ENCODE results near the gene ZNF277.

Gene ZNF277, protein sequence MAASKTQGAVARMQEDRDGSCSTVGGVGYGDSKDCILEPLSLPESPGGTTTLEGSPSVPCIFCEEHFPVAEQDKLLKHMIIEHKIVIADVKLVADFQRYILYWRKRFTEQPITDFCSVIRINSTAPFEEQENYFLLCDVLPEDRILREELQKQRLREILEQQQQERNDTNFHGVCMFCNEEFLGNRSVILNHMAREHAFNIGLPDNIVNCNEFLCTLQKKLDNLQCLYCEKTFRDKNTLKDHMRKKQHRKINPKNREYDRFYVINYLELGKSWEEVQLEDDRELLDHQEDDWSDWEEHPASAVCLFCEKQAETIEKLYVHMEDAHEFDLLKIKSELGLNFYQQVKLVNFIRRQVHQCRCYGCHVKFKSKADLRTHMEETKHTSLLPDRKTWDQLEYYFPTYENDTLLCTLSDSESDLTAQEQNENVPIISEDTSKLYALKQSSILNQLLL

DNA sequence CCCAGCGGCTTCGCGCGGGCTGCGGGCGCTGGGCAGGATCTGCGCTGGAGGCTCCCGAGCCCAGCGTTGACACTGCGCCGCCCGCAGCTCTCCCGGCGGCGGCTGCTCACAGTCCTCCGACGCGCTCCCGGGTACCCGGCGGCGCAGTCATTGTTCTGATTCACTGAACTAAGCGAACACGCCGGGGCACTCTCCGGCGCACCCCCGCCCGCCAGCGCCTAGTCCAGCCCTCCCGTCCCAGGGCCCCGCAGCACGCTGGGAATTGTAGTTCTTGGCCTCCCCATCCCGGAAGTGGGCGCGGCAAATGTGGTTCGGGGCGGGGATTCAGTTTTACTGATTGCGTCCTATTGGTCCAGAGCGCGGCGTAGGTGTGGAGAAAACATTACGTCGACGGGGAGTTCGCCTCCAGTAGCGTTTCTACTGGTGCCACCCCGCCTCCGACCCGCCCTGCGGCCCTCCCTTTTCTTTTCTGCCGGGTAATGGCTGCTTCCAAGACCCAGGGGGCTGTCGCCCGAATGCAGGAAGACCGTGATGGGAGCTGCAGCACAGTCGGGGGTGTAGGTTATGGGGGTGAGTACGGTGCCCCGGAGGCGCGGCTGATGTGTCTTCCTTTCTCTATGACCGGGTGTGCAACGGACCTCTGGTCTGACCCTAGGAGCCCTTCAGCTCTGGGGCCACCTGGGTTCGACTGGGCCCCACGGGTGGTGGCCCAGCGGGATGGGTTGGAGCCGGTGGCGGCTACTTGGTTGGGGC is at the start of gene ZNF277, which contains the start of gene DOCK4:
Gene ZNF277 (plus strand): TSS at position 458 of the 753 bp plus-strand sequence. CDS start 22 bp downstream, at position 480.
Gene DOCK4 (minus strand): TSS at position 162 of the 753 bp plus-strand sequence. CDS start 261 bp downstream, outside the sequence.
- FAIRE-seq, result no peak

DNA sequence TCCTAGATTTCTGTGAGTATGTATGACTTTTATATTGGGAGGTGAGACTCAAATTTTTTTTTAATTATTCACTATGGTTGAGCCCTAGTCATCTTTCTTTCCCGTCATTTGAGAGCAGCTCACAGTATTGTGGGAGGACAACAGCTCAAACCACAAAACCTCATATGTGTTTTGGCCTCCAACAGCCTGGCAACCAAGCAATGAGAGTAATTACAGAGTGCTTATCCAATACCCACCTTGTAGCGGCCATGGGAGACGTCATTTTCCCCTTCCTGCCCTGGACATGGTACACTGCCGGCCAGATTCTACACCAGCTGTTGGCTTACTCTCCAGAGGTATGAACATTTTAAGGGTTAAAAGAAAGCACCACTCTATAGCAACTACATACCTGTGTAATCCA is 49.4 kb upstream of the ZNF277 start:
- no peak for FAIRE-seq

GRCh38 chr7:112159351-112159750 is 47.1 kb upstream of the ZNF277 start:
- FAIRE-seq, result no peak

GRCh38 chr7:112160130-112160770 is 46.2 kb upstream of the ZNF277 start:
- FAIRE-seq, result no peak

DNA sequence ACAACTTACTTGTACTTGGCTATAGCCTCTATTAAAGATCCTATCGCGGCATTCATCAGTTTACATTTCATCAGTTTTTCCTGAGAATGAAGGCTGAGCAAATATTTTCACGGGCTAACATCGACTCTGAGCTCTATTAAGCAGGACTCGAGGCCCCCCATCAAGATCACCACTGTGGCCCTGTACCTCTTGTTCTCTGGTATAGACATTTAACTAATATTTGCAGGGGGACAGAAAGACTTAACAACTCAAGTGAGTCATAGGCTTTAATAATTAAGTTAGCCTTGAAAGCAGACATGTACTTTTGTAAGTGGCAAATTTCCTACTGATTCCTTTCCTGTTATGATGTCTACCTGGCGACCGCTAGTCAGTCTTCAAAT is 45.7 kb upstream of the ZNF277 start:
- FAIRE-seq, result no peak

GRCh38 chr7:112161253-112162141 is 45.0 kb upstream of the ZNF277 start:
- FAIRE-seq, result no peak

DNA sequence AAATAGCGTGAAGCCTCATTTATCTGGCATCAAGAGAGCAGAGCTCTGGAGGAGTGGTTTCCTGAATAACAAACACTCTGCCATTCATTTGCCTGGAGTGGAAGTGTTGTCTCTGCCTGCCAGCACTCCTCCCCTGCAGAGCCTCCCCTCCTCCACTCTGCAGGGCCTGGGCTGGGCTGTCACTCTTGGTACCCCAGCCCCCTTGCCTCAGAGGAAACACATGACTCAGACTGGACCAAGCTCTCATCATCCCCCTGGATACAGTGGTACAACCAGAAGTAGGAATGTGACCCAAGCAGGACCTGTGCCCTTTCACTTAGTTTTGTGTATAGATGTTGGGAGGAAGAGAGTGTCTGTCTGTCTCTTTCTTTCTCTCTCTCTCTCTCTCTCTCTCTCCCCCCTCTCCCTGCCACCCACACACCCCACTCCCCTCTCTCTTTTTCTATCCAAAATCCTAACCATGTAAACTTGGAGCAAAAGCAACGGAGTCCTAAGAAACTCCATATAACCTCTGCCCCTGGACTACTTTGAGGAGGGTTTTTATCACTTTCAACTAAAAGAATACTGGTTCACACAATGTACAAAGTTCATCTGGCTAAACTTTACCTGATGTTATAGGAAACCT is 44.2 kb upstream of the ZNF277 start:
- FAIRE-seq, result no peak

DNA sequence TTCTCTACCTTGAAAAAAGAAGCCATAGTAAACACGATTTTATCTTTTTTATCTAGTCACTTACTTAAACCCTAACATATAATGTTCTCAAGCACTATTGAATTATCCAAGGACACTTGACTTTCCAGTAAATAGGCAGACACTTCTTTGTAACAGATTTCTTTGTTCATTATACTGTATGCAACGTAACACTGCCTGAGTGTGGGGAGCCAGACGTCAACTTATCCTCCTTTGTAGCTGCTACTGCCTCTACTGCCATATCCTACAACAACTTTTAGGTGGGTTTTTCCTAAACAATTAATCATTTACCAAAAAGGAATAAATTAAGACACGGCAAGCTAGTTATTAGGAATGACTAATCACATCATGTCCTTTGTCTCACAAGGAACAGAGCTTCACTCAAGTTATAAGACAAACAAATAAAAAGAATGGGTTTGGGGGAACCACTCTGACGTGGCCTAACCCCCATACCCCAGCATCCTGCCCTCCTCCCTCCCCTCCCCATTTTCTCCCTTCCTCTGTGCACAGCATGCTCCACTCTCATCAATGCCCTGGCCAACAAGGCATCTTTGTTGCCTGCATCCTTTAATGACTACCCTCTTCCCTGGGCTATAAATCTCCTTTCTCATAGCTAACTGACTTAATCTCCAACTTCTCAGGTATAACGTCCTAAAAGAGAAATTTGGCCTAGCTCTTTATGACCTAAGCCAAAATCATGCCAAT is 43.5 kb upstream of the ZNF277 start:
- FAIRE-seq, result no peak

DNA sequence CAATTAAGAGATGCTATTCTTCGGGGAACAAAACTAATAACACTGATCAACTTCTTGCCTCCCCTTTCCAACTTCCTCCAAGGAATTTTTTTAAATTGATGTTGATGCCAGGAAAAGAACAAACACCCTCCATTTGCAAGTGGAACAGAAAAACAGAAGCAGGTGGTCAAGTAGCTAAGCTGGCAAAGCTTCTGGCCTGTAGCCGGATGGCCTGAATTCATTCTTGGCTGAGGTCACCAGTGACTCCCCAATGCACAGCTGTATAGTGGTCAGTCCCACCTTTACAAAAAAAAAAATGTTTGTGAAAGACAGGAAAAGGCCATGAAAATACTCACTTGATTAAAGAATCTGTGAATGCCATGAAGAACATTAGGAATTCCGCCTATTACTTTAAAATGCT is 39.3 kb upstream of the ZNF277 start:
- FAIRE-seq, result no peak

- FAIRE-seq, result no peak
These were observed 37.6 kb upstream of the ZNF277 start for GRCh38 chr7:112168915-112169314.

GRCh38 chr7:112171673-112172072 is 34.8 kb upstream of the ZNF277 start:
- no peak for FAIRE-seq

DNA sequence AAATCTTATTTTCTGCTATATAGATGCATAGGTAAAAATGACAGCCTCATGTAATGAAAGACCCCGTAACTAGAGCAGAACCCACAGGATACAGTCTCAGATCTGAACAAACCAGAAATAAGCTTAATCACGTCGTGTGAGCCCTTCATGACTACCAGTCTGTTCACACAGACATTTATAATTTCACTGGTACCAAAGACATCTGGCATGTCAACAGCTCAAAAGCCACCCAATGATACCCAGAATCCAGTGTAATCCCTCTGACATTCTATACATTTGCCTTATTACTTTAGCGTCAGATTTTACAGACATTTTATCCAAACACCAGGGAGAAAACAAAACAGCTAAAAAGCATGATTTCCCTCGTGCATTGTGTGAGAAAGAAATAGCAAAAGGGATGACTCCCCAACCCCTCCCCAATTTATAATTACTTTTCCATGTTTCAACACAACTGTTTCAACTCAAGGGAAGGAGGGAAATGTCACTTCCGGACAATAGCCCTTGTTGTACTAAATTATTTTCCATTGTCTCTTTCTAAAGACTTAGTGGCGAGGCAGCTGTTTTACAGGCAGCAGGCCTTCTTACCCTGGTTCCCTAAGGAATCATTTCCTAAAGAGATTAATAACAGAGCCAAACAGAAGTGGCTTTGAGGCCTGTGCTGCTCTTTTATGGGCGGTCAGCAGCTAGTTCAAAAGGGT is 33.5 kb upstream of the ZNF277 start:
- FAIRE-seq, result no peak

DNA sequence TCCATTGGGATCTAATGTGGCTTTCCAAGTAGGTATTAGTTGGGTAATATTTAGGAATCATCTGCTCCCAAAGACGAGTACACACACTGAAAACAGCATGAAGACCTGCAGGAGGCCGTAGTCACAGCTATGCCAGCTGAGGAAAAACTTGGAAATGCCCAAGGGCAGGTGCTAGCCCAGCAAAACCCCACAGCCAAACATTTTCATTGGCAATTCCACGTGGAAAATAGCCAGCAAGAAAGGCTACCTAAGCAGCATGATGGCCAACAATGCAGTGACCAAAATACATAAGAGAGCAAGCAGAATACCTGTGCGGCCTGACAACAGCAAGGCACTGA is 33.0 kb upstream of the ZNF277 start:
- no peak for FAIRE-seq

- no peak for FAIRE-seq
These were observed 32.3 kb upstream of the ZNF277 start for GRCh38 chr7:112174192-112174591.

GRCh38 chr7:112176241-112176640 is 30.3 kb upstream of the ZNF277 start:
- FAIRE-seq, result no peak

DNA sequence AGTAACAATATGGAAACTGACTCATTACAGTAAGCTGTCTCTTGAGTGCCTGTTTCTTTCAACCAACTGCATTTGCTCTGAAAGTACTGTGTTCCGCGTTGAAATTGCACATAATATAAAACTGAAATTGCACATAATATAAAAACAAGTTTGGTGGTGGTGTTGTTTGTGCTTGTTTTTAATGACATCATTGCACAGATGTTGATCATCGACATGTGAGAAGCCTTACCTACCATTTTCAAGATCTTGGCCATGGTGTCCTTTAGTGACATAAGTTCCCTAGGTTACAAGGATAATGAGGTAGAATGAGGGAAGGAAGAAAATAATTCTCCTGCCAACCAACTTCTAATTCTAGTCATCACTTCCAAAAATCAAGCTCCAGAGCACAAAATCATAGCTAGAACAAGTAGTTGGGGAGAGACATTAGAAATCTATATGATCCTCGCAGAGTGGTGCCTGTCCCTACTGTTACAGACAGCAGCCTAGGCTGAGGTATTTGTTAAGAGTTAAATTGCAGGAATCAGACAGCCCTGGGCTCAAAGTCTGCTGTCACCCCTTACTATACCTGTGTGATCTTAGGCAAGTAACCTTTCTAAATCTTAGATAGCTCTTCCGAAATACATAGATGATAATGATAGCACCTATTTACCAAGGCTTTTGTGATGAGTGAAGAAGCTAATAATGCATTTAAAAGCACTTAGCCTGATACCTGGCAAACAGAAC is 29.6 kb upstream of the ZNF277 start:
- no peak for FAIRE-seq

DNA sequence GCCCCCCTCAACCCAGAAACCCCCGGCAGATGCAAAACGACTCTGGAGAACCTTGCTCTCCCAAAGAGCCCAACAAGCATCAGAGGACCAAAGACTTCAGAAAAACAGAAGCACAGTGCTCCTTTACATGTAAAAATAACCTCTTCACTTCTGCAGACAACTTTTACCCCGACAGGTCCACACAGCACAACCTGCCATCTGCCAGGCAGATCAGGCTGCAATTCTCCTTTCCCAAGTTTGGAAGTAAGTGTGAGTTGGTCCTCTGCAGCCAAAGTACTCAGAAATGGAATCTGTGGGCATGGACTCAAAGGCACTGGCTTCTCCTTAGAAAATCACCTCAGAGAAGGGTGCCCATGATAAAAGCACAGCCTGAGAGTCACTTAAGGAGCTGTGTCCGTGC is 26.3 kb upstream of the ZNF277 start:
- FAIRE-seq, result no peak

DNA sequence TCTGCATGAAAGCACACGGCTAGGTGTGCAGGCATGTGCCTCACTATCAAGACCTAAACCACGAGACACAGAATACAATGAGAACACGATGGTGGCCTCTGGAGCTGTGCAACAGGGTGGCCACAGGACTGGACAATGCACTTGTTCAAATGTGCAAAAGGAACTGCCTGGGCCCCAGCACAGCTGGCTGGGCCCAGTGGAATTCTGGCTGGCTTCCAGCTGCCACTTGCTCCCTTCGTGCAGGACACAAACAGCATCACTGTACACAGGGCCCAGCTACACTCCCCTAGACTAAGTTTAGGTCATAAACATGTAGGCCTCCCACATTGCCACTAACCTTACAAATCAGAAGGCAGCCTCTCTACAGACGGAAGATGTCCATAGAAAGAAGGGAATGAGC is 23.7 kb upstream of the ZNF277 start:
- FAIRE-seq, result no peak

DNA sequence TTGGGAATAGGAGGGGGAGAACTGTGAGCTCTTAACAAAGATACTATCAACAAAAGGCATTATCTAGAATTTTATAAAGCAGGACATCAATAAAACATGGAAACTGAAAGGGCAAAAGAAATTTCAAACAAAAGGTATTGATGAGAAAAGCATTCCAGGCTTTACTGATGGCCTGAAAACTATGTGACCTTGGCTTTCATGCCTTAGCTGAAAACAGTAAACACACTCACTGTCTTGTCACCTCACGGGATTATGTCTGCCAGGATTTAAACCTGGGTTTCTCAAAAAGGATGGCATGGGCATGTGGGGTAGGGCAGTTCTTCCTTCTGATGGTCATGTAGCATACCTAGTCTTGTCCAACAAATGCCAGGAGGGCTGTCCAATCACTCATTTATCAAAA is 23.2 kb upstream of the ZNF277 start:
- no peak for FAIRE-seq

- FAIRE-seq, result no peak
These were observed 22.0 kb upstream of the ZNF277 start for GRCh38 chr7:112184455-112184854.

All from colon (tissue), 2 donors.